Right atrium auricular region (tissue), 2 donors: ENCODE measurements around the gene NPC1. TPM values are rescaled to one million over a fixed set of nuclear protein-coding genes. Genes with fewer than 3 reads are reported as not detected.
"Not testable (repeated sequence)": the region's sequence is repeated elsewhere in the genome, so short reads cannot be mapped to it uniquely, and the experiment has no call there.

Experiments
- DNase-seq: peaks from one replicate; pipeline ENCODE4 v3.0.0-alpha.2; 2019; ENCODE audit warnings: low spot score
- H3K27ac ChIP-seq, 2 donors: fragments of 200-600 bp; sonication (generic); 1 replicate in 1 of 2; 2 replicates in 1 of 2; pipeline ENCODE4 v1.5.1; 2016 to 2019
- H3K27me3 ChIP-seq, 2 donors: fragments of 200-600 bp; sonication (generic); one replicate each; pipeline versions ENCODE4 v1.5.1 to v1.6.0; 2017 to 2019
- H3K36me3 ChIP-seq: fragments of 200-600 bp; sonication (generic); one replicate; pipeline ENCODE4 v1.5.1; 2016
- H3K4me1 ChIP-seq, 2 donors: fragments of 200-600 bp; sonication (generic); one replicate each; pipeline versions ENCODE4 v1.5.1 to v1.6.0; 2017 to 2019
- H3K4me3 ChIP-seq, 2 donors: fragments of 200-600 bp; sonication (generic); 1 replicate in 1 of 2; 2 replicates in 1 of 2; pipeline ENCODE4 v1.5.1; 2017 to 2019; ENCODE audit warnings: mild to moderate bottlenecking in 1 of 2, moderate library complexity in 1 of 2
- H3K9me3 ChIP-seq, 2 donors: fragments of 200-600 bp; sonication (generic); one replicate each; pipeline ENCODE4 v1.5.1; 2019
- total RNA-seq, 2 donors: library from RNA; depleted of rRNA; stranded (reverse); fragments of >200 nt; gene quantifications; one replicate each; pipeline ENCODE4 v1.1.0, GENCODE V29; 2016
- TF ChIP-seq, protein P1 (sequence below), 2 donors: fragments of 200-600 bp; sonication (generic); IDR thresholded peaks; one replicate each; pipeline ENCODE4 v1.5.1; 2019; ENCODE audit warnings: antibody characterized with exemption in 2 of 2

Gene NPC1
- total RNA-seq, 2 donors from 2014 or later: 16.2 to 26.4 TPM

DNA sequence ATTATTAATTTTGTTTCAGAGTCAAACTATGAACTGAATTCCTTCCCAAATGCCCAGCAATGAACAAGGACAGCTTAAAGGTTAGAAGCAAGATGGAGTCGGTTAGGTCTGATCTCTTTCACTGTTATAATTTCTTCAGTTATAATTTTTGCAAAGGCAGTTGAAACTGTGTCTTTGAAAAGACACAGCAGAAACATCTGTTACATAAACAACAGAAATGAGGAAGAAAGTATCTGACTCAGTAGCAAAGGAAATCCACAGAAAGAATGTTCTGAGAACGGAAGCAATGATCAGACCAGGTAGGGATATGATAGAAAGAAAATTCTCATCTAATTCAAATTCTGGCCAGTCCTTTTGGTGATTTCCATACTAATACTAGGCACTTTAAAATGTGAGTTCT is 88.2 kb downstream of the NPC1 start:
- Histone ChIP-seq H3K4me1 (peaks cover 0 to 8% of the 10 kb centered on the region in 2 donors), H3K27me3 (no peaks in the 10 kb centered on the region), H3K4me3 (no peak overlapping the region), H3K27ac (no peak overlapping the region), H3K36me3 (no peaks in the 10 kb centered on the region), H3K9me3 (no peaks in the 10 kb centered on the region)
- TF ChIP-seq, protein P1, sequence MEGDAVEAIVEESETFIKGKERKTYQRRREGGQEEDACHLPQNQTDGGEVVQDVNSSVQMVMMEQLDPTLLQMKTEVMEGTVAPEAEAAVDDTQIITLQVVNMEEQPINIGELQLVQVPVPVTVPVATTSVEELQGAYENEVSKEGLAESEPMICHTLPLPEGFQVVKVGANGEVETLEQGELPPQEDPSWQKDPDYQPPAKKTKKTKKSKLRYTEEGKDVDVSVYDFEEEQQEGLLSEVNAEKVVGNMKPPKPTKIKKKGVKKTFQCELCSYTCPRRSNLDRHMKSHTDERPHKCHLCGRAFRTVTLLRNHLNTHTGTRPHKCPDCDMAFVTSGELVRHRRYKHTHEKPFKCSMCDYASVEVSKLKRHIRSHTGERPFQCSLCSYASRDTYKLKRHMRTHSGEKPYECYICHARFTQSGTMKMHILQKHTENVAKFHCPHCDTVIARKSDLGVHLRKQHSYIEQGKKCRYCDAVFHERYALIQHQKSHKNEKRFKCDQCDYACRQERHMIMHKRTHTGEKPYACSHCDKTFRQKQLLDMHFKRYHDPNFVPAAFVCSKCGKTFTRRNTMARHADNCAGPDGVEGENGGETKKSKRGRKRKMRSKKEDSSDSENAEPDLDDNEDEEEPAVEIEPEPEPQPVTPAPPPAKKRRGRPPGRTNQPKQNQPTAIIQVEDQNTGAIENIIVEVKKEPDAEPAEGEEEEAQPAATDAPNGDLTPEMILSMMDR (IDR thresholded peaks at IDR 0.05): no peak
- DNase-seq: no peak

DNA sequence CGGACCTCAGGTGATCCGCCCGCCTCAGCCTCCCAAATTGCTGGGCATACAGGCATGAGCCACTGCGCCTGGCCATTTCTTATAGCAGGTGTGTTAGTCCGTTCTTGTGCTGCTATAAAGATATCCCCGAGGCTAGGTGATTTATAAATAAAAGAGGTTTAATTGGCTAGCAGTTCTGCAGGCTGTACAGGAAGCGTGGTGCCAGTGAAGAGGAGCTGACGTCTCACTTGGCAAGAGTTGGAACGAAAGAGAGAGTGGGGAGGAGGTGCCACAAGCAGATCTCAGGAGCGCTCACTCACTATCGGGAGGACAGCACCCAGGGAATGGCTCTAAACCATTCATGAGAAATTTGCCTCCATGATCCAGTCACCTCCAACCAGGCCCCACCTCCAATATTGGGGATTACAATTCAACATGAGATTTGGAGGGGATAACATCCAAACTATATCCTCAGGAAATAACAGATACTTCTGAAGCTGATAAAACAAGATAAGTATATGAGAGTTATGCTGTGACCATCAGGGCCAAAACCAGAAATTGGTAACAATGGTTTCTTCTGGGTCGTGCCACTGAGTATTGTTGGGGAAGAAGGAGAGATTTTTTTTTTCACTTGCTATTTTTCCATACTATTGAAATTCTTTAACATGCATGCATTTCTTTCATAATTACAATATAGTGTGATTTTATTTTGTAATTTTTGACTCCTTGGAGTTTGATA is 90.4 kb downstream of the NPC1 start:
- no peaks in the 10 kb centered on the region for H3K36me3 ChIP-seq
- no peak for DNase-seq
- no peak overlapping the region for H3K4me3 ChIP-seq
- TF ChIP-seq, protein P1 (IDR thresholded peaks at IDR 0.05): no peak
- H3K4me1 ChIP-seq: no peaks in the 10 kb centered on the region
- no peaks in the 10 kb centered on the region for H3K27me3 ChIP-seq
- H3K9me3 ChIP-seq: no peaks in the 10 kb centered on the region
- H3K27ac ChIP-seq: no peak overlapping the region

DNA sequence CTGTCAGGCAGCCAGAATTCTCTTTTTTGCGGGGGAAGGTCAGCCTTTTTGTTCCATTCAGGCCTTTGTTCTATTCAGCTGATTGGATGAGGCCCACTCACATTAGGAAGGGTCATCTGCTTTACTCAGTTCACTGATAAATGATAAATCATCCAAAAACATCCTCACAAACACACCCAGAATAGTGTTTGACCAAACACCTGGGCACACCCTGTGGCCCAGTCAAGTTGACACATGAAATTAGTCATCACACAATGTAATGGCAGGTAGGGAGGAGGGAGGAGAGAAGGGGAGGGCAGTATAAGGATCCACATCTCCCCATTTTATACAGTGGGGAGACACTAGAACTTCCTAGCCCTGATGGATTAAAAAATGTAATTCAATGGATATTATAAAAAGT is 91.3 kb downstream of the NPC1 start:
- H3K4me1 ChIP-seq: no peaks in the 10 kb centered on the region
- DNase-seq: no peak
- TF ChIP-seq, protein P1 (IDR thresholded peaks at IDR 0.05): no peak
- no peaks in the 10 kb centered on the region for H3K36me3 ChIP-seq
- H3K27ac ChIP-seq: no peak overlapping the region
- no peaks in the 10 kb centered on the region for H3K27me3 ChIP-seq
- H3K4me3 ChIP-seq: no peak overlapping the region
- no peaks in the 10 kb centered on the region for H3K9me3 ChIP-seq

DNA sequence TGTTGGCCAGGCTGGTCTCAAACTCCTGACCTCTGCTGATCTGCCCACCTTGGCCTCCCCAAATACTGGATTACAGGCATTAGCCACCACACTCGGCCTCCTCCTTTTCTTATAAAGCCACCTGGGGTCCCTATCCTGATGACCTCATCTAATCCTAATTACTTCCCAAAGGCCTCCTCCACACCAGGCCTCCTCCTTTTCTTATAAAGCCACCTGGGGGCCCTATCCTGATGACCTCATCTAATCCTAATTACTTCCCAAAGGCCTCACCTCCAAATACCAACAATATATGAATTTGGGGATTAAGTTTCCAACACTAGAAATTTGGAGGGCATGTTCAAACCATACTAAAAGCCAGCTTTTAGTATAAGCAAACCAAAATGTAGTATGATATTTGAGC is 92.7 kb downstream of the NPC1 start:
- H3K4me3 ChIP-seq: no peak overlapping the region
- H3K27ac ChIP-seq: no peak overlapping the region
- no peaks in the 10 kb centered on the region for H3K4me1 ChIP-seq
- TF ChIP-seq, protein P1 (IDR thresholded peaks at IDR 0.05): no peak
- no peak for DNase-seq
- H3K36me3 ChIP-seq: no peaks in the 10 kb centered on the region
- H3K9me3 ChIP-seq: no peaks in the 10 kb centered on the region
- no peaks in the 10 kb centered on the region for H3K27me3 ChIP-seq

DNA sequence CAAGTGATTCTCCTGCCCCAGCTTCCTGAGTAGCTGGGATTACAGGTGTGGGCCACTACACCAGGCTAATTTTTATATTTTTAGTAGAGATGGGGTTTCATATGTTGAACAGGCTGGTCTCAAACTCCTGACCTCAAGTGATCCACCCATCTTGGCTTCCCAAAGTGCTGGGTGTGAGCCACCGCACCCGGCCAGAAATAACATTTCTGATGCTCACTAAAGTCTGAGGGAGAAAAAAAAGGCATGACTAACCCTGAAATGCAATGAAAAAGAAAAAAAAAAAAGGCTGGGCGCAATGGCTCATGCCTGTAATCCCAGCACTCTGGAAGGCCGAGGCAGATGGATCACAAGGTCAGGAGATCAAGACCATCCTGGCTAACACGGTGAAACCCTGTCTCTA is 96.7 kb downstream of the NPC1 start:
- not testable (repeated sequence) for H3K27ac ChIP-seq

DNA sequence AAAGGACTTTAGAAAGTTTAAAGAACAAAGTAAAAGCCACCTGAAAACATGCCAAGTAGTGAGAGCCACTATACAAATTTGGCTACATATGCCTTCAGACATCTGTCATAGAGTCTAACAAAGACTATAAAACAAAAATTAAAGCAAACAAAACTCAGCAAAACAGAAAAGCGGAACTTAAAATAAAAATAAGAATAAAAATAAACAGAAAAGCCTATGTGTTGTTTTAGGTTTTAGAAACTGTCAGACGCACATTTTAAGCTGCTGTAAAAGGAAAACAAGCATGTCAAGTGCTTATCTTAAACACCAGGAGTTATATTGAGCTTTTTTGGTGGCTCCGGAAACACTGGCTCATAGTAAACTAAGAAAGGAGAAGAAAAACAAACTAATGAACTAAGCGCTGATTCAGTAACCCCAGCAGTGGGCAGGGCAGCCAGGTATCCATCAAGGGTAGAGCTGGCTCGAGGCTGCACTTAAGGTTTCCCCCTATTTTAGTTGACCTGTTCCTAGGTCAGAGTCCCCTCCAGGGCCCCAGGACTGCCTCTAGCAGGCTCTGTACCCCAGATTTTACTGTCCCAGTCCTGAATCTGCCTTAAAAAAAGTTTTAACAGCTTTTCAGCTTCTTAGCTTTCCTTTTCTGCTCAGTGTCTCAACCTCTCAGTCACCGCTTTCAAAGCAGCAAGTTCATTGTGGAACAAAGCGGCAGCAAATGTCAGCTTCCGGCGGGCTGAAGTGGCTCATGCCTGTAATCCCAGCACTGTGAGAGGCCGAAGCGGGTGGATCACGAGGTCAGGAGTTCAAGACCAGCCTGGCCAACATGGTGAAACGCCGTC is 98.4 kb downstream of the NPC1 start:
- TF ChIP-seq, protein P1 (IDR thresholded peaks at IDR 0.05): no peak
- no peaks in the 10 kb centered on the region for H3K27me3 ChIP-seq
- H3K36me3 ChIP-seq: no peaks in the 10 kb centered on the region
- H3K4me1 ChIP-seq: peaks cover 0 to 9% of the 10 kb centered on the region in 2 donors
- H3K9me3 ChIP-seq: no peaks in the 10 kb centered on the region
- H3K27ac ChIP-seq: peak overlapping the region; percentile 13 to 17
- DNase-seq: no peak
- no peak overlapping the region for H3K4me3 ChIP-seq

More for the DNA sequence above, 96.7 kb downstream of the NPC1 start:
- H3K27me3 ChIP-seq, H3K36me3 ChIP-seq, H3K4me3 ChIP-seq, H3K4me1 ChIP-seq, DNase-seq, H3K9me3 ChIP-seq: not testable (repeated sequence)
